ENCODE data around the gene LSM5.

The LSM5 gene

GRCh38 chr7:32533276-32534029 is 43.3 kb upstream of the LSM5 start:
- ATAC-seq = no peak
- TF ChIP-seq ZNF565 (CRISPR knock-in tag; conservative IDR thresholded peaks at IDR 0.05; ENCODE audit: low read depth) (no peak), BACH2 (CRISPR knock-in tag; IDR thresholded peaks at IDR 0.05; ENCODE audit: borderline replicate concordance) (no peak), TOX (CRISPR knock-in tag; IDR thresholded peaks at IDR 0.05; ENCODE audit: borderline replicate concordance) (no peak), ZFP3 (CRISPR knock-in tag; IDR thresholded peaks at IDR 0.05) (no peak), TSHZ2 (CRISPR knock-in tag; IDR thresholded peaks at IDR 0.05) (no peak), ISL1 (CRISPR knock-in tag; IDR thresholded peaks at IDR 0.05) (no peak), OSR1 (CRISPR knock-in tag; IDR thresholded peaks at IDR 0.05) (no peak), SNAI2 (CRISPR knock-in tag; IDR thresholded peaks at IDR 0.05) (no peak), ESRRG (CRISPR knock-in tag; IDR thresholded peaks at IDR 0.05) (no peak), PPARA (CRISPR knock-in tag; IDR thresholded peaks at IDR 0.05; ENCODE audit: borderline replicate concordance) (no peak), ZNF70 (CRISPR knock-in tag; IDR thresholded peaks at IDR 0.05) (no peak), TCF4 (CRISPR knock-in tag; IDR thresholded peaks at IDR 0.05; ENCODE audit: borderline replicate concordance) (no peak), ZC3H10 (CRISPR knock-in tag; IDR thresholded peaks at IDR 0.05) (no peak)
- TF ChIP-seq, protein P1, sequence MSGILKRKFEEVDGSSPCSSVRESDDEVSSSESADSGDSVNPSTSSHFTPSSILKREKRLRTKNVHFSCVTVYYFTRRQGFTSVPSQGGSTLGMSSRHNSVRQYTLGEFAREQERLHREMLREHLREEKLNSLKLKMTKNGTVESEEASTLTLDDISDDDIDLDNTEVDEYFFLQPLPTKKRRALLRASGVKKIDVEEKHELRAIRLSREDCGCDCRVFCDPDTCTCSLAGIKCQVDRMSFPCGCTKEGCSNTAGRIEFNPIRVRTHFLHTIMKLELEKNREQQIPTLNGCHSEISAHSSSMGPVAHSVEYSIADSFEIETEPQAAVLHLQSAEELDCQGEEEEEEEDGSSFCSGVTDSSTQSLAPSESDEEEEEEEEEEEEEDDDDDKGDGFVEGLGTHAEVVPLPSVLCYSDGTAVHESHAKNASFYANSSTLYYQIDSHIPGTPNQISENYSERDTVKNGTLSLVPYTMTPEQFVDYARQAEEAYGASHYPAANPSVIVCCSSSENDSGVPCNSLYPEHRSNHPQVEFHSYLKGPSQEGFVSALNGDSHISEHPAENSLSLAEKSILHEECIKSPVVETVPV (CRISPR knock-in tag; IDR thresholded peaks at IDR 0.05) = no peak
- TF ChIP-seq, protein P2, sequence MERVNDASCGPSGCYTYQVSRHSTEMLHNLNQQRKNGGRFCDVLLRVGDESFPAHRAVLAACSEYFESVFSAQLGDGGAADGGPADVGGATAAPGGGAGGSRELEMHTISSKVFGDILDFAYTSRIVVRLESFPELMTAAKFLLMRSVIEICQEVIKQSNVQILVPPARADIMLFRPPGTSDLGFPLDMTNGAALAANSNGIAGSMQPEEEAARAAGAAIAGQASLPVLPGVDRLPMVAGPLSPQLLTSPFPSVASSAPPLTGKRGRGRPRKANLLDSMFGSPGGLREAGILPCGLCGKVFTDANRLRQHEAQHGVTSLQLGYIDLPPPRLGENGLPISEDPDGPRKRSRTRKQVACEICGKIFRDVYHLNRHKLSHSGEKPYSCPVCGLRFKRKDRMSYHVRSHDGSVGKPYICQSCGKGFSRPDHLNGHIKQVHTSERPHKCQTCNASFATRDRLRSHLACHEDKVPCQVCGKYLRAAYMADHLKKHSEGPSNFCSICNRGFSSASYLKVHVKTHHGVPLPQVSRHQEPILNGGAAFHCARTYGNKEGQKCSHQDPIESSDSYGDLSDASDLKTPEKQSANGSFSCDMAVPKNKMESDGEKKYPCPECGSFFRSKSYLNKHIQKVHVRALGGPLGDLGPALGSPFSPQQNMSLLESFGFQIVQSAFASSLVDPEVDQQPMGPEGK (CRISPR knock-in tag; IDR thresholded peaks at IDR 0.05; ENCODE audit: borderline replicate concordance) = no peak
- TF ChIP-seq, protein P3, sequence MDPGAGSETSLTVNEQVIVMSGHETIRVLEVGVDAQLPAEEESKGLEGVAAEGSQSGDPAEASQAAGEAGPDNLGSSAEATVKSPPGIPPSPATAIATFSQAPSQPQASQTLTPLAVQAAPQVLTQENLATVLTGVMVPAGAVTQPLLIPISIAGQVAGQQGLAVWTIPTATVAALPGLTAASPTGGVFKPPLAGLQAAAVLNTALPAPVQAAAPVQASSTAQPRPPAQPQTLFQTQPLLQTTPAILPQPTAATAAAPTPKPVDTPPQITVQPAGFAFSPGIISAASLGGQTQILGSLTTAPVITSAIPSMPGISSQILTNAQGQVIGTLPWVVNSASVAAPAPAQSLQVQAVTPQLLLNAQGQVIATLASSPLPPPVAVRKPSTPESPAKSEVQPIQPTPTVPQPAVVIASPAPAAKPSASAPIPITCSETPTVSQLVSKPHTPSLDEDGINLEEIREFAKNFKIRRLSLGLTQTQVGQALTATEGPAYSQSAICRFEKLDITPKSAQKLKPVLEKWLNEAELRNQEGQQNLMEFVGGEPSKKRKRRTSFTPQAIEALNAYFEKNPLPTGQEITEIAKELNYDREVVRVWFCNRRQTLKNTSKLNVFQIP (CRISPR knock-in tag; IDR thresholded peaks at IDR 0.05; ENCODE audit: borderline replicate concordance, low read depth) = no peak

- no peak for TF ChIP-seq ESRRG (CRISPR knock-in tag; IDR thresholded peaks at IDR 0.05)
- no peak for TF ChIP-seq ZC3H10 (CRISPR knock-in tag; IDR thresholded peaks at IDR 0.05)
- TF ChIP-seq ZFP30 (CRISPR knock-in tag; IDR thresholded peaks at IDR 0.05) = no peak
- TF ChIP-seq OSR1 (CRISPR knock-in tag; IDR thresholded peaks at IDR 0.05) = no peak
- no peak for TF ChIP-seq ZNF8 (CRISPR knock-in tag; IDR thresholded peaks at IDR 0.05)
- TF ChIP-seq CSDC2 (CRISPR knock-in tag; IDR thresholded peaks at IDR 0.05) = no peak
- TF ChIP-seq TSHZ2 (CRISPR knock-in tag; IDR thresholded peaks at IDR 0.05) = no peak
- no peak for TF ChIP-seq ZNF565 (CRISPR knock-in tag; conservative IDR thresholded peaks at IDR 0.05; ENCODE audit: low read depth)
- no peak for TF ChIP-seq TCF4 (CRISPR knock-in tag; IDR thresholded peaks at IDR 0.05; ENCODE audit: borderline replicate concordance)
- TF ChIP-seq PPARA (CRISPR knock-in tag; IDR thresholded peaks at IDR 0.05; ENCODE audit: borderline replicate concordance) = no peak
- no peak for TF ChIP-seq ZNF70 (CRISPR knock-in tag; IDR thresholded peaks at IDR 0.05)
- TF ChIP-seq RARB (CRISPR knock-in tag; IDR thresholded peaks at IDR 0.05) = no peak
- ATAC-seq = no peak
Observed at GRCh38 chr7:32532716-32533115, 42.5 kb upstream of the LSM5 start.
